ENCODE measurements around the gene PTGER4. TPM values are rescaled to one million over a fixed set of nuclear protein-coding genes. Genes with fewer than 3 reads are reported as not detected.

Gene PTGER4
- total RNA-seq, 1 experiment from 2014 or later: 15.7 TPM

DNA sequence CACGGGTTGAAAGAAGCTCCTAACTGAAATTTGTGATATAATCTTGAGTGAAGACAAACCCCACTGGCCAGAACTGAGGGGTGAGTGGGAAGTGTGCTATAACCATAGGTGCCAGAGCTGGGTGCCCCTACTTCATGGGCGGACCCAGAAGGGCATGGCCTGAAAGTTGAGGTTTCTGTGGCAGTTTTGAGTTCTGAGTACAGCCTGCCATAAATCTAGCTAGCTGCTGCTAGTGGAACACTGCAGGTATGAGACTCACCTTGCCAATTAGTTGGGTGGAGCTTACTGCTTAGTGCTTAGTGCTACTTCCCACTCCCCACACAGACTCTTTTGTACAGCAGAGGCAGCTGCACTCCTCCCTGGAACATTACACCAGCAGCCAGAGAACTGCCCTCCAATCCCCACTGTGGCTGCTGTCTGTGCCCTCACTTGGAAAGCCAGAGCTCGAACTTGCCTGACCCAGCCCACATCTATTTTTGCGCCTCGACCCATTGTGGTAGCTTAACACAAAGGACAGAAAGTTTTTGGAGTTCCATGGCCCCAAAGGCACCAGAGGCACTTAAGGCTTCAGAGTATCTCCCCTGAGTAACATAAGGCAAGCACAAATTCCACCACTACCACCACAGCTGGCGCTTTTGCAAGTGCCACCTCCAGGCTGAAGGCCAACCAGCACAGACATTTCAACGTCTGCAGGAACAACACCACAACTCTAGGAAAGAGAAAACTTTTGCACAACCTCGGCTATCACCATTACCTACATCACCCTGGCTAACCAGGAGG lies 27.1 kb upstream of the PTGER4 start:
- Histone ChIP-seq H3K9me3 (ENCODE audit: insufficient read depth, low read depth) (no peaks in the 10 kb centered on the region), H3K9me2 (ENCODE audit: insufficient read depth) (no peaks in the 10 kb centered on the region), H3K27ac (no peak overlapping the region), H3K4me2 (no peak overlapping the region), H3K36me3 (ENCODE audit: low read depth) (no peaks in the 10 kb centered on the region), H3F3A (ENCODE audit: insufficient read depth, low read depth) (no peaks in the 10 kb centered on the region), H3K4me3 (no peak overlapping the region), H3K4me1 (replicated peaks; ENCODE audit: insufficient read depth) (no peaks in the 10 kb centered on the region), H4K20me1 (ENCODE audit: insufficient read depth) (no peaks in the 10 kb centered on the region), H3K27me3 (ENCODE audit: insufficient read depth, low read depth) (no peaks in the 10 kb centered on the region), H3K79me2 (ENCODE audit: low read depth) (no peaks in the 10 kb centered on the region), H2AFZ (no peak overlapping the region)
- TF ChIP-seq, protein P1, sequence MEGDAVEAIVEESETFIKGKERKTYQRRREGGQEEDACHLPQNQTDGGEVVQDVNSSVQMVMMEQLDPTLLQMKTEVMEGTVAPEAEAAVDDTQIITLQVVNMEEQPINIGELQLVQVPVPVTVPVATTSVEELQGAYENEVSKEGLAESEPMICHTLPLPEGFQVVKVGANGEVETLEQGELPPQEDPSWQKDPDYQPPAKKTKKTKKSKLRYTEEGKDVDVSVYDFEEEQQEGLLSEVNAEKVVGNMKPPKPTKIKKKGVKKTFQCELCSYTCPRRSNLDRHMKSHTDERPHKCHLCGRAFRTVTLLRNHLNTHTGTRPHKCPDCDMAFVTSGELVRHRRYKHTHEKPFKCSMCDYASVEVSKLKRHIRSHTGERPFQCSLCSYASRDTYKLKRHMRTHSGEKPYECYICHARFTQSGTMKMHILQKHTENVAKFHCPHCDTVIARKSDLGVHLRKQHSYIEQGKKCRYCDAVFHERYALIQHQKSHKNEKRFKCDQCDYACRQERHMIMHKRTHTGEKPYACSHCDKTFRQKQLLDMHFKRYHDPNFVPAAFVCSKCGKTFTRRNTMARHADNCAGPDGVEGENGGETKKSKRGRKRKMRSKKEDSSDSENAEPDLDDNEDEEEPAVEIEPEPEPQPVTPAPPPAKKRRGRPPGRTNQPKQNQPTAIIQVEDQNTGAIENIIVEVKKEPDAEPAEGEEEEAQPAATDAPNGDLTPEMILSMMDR (conservative IDR thresholded peaks at IDR 0.05): no peak
- TF ChIP-seq EZH2 (IDR thresholded peaks at IDR 0.05; ENCODE audit: low read depth): no peak
- ChIA-PET CTCF (no interaction called here), POLR2A (ENCODE audit: unreplicated experiment) (interaction anchor here (0.6 kb wide), 1 partner anchor 13 kb away, joined by 4 read pairs; no protein-coding TSS in a partner anchor)
- no TSS peak for BruUV-seq (replicated peaks)
- no peak for DNase-seq
- intact Hi-C loops (cut with micrococcal nuclease; ENCODE audit: unreplicated experiment): no loop called here

DNA sequence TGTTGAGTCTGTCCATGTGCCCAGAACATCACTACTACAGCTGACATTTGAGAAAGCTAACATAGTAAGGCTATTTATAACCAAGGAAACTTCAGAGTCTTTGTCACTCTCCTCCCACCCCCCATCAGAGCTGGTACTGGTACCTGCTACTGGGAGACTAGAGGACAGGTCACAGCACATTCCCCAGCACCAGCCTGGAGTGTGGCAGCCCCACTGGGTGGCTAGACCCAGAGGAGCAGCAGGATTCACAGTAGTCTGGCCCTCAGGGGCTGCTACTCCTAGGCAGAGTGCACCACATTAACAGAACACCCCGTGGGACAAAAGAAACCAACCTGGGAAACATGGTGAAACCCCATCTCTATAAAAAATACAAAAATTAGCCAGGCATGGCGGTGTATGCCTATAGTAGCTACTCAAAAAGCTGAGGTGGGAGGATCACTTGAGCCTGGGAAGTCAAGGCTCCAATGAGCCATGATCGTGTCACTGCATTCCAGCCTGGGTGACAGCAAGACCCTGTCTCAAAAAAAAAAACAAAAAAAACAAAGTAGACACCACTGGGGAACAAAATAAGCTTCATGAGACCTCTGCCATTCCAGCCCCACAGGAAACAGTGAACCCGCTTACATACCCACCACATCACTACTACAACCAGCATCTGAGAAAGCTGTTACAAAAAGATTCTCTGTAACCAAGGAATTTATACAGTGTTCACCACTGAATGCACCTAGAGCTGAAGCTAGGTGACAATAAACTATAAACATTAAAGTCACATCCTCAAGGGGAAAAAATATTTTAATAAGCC lies 26.3 kb upstream of the PTGER4 start:
- CTCF ChIA-PET: no interaction called here
- no peaks in the 10 kb centered on the region for H3K36me3 ChIP-seq (ENCODE audit: low read depth)
- H3K9me2 ChIP-seq (ENCODE audit: insufficient read depth): no peaks in the 10 kb centered on the region
- no peaks in the 10 kb centered on the region for H3F3A ChIP-seq (ENCODE audit: insufficient read depth, low read depth)
- no peak overlapping the region for H2AFZ ChIP-seq
- H3K79me2 ChIP-seq (ENCODE audit: low read depth): no peaks in the 10 kb centered on the region
- no peaks in the 10 kb centered on the region for H3K9me3 ChIP-seq (ENCODE audit: insufficient read depth, low read depth)
- H3K4me2 ChIP-seq: no peak overlapping the region
- H3K4me3 ChIP-seq: no peak overlapping the region
- POLR2A ChIA-PET (ENCODE audit: unreplicated experiment): interaction anchor here (1.1 kb wide), 1 partner anchor 26 kb away, joined by 7 read pairs; the partner anchor contains the start of gene PTGER4
- BruUV-seq (replicated peaks): no TSS peak
- no peak overlapping the region for H3K27ac ChIP-seq
- DNase-seq: no peak
- no peaks in the 10 kb centered on the region for H3K27me3 ChIP-seq (ENCODE audit: insufficient read depth, low read depth)
- no peaks in the 10 kb centered on the region for H3K4me1 ChIP-seq (replicated peaks; ENCODE audit: insufficient read depth)
- TF ChIP-seq EZH2 (IDR thresholded peaks at IDR 0.05; ENCODE audit: low read depth): no peak
- TF ChIP-seq, protein P1 (conservative IDR thresholded peaks at IDR 0.05): no peak
- no peaks in the 10 kb centered on the region for H4K20me1 ChIP-seq (ENCODE audit: insufficient read depth)
- intact Hi-C loops (cut with micrococcal nuclease; ENCODE audit: unreplicated experiment): no loop called here

DNA sequence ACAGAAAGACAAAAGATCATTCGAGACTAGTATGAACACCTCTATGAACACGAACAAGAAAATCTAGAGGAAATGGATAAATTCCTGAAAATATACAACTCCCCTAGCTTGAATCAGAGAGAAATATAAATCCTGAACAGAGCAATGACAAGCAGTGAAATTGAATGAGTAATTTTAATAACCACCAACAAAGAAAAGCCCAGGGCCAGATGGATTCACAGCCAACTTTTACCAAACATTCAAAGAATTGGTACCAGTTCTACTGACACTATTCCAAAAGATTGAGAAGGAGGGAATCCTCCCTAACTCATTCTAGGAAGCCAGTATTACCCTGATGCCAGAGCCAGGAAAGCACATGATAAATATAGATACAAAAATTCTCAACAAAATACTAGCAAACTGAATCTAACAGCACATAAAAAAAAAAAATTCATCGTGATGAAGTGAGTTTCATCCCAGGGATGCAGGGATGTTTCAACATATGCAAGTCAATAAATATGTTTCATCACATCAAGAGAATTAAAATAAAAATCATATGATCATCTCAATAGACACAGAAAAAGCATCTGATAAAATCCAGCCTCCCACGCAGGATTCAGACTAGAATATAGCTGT lies 25.2 kb upstream of the PTGER4 start:
- Histone ChIP-seq H3K4me2 (no peak overlapping the region), H3K27me3 (ENCODE audit: insufficient read depth, low read depth) (no peaks in the 10 kb centered on the region), H2AFZ (peak overlapping the region; percentile 40; the same call in 1 of the 2 replicates), H3K4me1 (replicated peaks; ENCODE audit: insufficient read depth) (no peaks in the 10 kb centered on the region), H3K9me2 (ENCODE audit: insufficient read depth) (no peaks in the 10 kb centered on the region), H3K4me3 (no peak overlapping the region), H4K20me1 (ENCODE audit: insufficient read depth) (no peaks in the 10 kb centered on the region), H3K9me3 (ENCODE audit: insufficient read depth, low read depth) (no peaks in the 10 kb centered on the region), H3K36me3 (ENCODE audit: low read depth) (no peaks in the 10 kb centered on the region), H3K79me2 (ENCODE audit: low read depth) (no peaks in the 10 kb centered on the region), H3K27ac (no peak overlapping the region), H3F3A (ENCODE audit: insufficient read depth, low read depth) (no peaks in the 10 kb centered on the region)
- ChIA-PET POLR2A (ENCODE audit: unreplicated experiment) (interaction anchor here (0.7 to 1.1 kb wide), 2 partner anchors 25 to 79 kb away, joined by 7 to 12 read pairs; partner anchors contain the start of gene PTGER4), CTCF (interaction anchor here (0.6 kb wide), 1 partner anchor 9 kb away, joined by 3 read pairs; no protein-coding TSS in a partner anchor)
- no TSS peak for BruUV-seq (replicated peaks)
- TF ChIP-seq, protein P1 (conservative IDR thresholded peaks at IDR 0.05): no peak
- no peak for TF ChIP-seq EZH2 (IDR thresholded peaks at IDR 0.05; ENCODE audit: low read depth)
- intact Hi-C loops (cut with micrococcal nuclease; ENCODE audit: unreplicated experiment): no loop called here
- DNase-seq: no peak

Data from PC-9 (cell line).